GM12878 (cell line): ENCODE results near the gene PGLYRP4.

ENCODE experiments used
- BRCA1 ChIP-seq: IDR thresholded peaks from 2 replicates; pipeline ENCODE4 v1.6.1; 2011; ENCODE audit warnings: low read depth, low read length, improper control_type of control experiment
- ESRRA ChIP-seq: IDR thresholded peaks from 2 replicates; pipeline ENCODE4 v1.6.1; 2012; ENCODE audit warnings: mild to moderate bottlenecking, low read length, improper control_type of control experiment
- FOS ChIP-seq: IDR thresholded peaks from 3 replicates; pipeline ENCODE4 v1.6.1; 2011; ENCODE audit warnings: borderline replicate concordance; ENCODE audit not compliant: insufficient read length; ENCODE audit errors: extremely low read depth
- JUND ChIP-seq: IDR thresholded peaks from 2 replicates; pipeline ENCODE4 v1.6.1; 2012; ENCODE audit warnings: low read depth, mild to moderate bottlenecking, low read length, improper control_type of control experiment, moderate library complexity
- MYC ChIP-seq: IDR thresholded peaks from 2 replicates; pipeline ENCODE4 v1.6.1; 2011; ENCODE audit warnings: mild to moderate bottlenecking, low read length, moderate library complexity, inconsistent platforms; ENCODE audit not compliant: insufficient read depth, insufficient replicate concordance, insufficient read length, severe bottlenecking
- PAX8 ChIP-seq: fragments of 450-650 bp; IDR thresholded peaks from 2 replicates; pipeline ENCODE4 v1.6.1; 2017; ENCODE audit warnings: mild to moderate bottlenecking, moderate library complexity
- POLR2A ChIP-seq: IDR thresholded peaks from 2 replicates; pipeline ENCODE4 v1.6.1; 2011; ENCODE audit warnings: low read depth, mild to moderate bottlenecking, low read length
- RAD21 ChIP-seq: IDR thresholded peaks from 2 replicates; pipeline ENCODE4 v1.6.1; 2011; ENCODE audit warnings: mild to moderate bottlenecking, low read depth, low read length, moderate library complexity; ENCODE audit not compliant: insufficient read depth
- RELA ChIP-seq: fragments of 450-650 bp; IDR thresholded peaks from 2 replicates; pipeline ENCODE4 v1.8.0; 2014; ENCODE audit warnings: borderline replicate concordance; ENCODE audit not compliant: partially characterized antibody
- YY1 ChIP-seq: IDR thresholded peaks from 2 replicates; pipeline ENCODE4 v1.6.1; 2011; ENCODE audit warnings: low read depth, mild to moderate bottlenecking, low read length
- ZNF687 ChIP-seq: fragments of 450-650 bp; IDR thresholded peaks from 2 replicates; pipeline ENCODE4 v1.6.1; 2017; ENCODE audit warnings: mild to moderate bottlenecking, moderate library complexity
- TF ChIP-seq, protein P1 (sequence below): fragments of 450-650 bp; IDR thresholded peaks from 2 replicates; pipeline ENCODE4 v1.6.1; 2017; ENCODE audit warnings: mild to moderate bottlenecking
- TF ChIP-seq, protein P2 (sequence below): fragments of 450-650 bp; IDR thresholded peaks from 2 replicates; pipeline ENCODE4 v1.6.1; 2016; ENCODE audit warnings: mild to moderate bottlenecking
- TF ChIP-seq, protein P3 (sequence below): IDR thresholded peaks from 2 replicates; pipeline ENCODE4 v1.6.1; 2011; ENCODE audit warnings: low read depth, mild to moderate bottlenecking, low read length, moderate library complexity, borderline replicate concordance; ENCODE audit errors: extremely low read depth

DNA sequence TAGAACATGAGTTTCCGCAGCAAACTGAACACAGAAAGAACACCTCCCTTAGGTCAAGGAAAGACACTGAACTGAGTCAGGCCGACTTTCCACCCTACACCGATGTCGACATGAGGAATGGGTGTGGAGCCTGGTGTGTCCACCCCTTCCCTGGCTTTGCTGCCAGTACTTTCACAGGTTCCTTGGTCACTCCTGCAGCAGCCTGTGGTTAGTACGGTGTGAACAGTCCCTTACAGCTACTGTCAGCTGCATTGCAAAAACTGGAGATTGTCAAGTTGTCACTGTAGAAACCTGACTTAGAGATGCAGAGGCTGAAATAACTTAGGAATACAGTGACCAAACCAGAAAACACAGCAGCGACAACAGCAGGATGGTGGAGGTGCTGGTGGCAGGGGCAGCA is 43.0 kb downstream of the PGLYRP4 start:
- TF ChIP-seq, protein P1, sequence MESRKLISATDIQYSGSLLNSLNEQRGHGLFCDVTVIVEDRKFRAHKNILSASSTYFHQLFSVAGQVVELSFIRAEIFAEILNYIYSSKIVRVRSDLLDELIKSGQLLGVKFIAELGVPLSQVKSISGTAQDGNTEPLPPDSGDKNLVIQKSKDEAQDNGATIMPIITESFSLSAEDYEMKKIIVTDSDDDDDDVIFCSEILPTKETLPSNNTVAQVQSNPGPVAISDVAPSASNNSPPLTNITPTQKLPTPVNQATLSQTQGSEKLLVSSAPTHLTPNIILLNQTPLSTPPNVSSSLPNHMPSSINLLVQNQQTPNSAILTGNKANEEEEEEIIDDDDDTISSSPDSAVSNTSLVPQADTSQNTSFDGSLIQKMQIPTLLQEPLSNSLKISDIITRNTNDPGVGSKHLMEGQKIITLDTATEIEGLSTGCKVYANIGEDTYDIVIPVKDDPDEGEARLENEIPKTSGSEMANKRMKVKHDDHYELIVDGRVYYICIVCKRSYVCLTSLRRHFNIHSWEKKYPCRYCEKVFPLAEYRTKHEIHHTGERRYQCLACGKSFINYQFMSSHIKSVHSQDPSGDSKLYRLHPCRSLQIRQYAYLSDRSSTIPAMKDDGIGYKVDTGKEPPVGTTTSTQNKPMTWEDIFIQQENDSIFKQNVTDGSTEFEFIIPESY = no peak
- no peak for TF ChIP-seq PAX8
- TF ChIP-seq ESRRA = no peak
- TF ChIP-seq, protein P2, sequence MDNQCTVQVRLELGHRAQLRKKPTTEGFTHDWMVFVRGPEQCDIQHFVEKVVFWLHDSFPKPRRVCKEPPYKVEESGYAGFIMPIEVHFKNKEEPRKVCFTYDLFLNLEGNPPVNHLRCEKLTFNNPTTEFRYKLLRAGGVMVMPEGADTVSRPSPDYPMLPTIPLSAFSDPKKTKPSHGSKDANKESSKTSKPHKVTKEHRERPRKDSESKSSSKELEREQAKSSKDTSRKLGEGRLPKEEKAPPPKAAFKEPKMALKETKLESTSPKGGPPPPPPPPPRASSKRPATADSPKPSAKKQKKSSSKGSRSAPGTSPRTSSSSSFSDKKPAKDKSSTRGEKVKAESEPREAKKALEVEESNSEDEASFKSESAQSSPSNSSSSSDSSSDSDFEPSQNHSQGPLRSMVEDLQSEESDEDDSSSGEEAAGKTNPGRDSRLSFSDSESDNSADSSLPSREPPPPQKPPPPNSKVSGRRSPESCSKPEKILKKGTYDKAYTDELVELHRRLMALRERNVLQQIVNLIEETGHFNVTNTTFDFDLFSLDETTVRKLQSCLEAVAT = no peak
- TF ChIP-seq YY1 = no peak
- TF ChIP-seq, protein P3, sequence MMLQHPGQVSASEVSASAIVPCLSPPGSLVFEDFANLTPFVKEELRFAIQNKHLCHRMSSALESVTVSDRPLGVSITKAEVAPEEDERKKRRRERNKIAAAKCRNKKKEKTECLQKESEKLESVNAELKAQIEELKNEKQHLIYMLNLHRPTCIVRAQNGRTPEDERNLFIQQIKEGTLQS = no peak
- TF ChIP-seq MYC = no peak
- no peak for TF ChIP-seq ZNF687
- no peak for TF ChIP-seq RAD21
- no peak for TF ChIP-seq FOS
- no peak for TF ChIP-seq JUND
- no peak for TF ChIP-seq BRCA1
- TF ChIP-seq POLR2A = no peak
- TF ChIP-seq RELA = no peak
